ENCODE data around the gene NKPD1.

NKPD1 gene, protein sequence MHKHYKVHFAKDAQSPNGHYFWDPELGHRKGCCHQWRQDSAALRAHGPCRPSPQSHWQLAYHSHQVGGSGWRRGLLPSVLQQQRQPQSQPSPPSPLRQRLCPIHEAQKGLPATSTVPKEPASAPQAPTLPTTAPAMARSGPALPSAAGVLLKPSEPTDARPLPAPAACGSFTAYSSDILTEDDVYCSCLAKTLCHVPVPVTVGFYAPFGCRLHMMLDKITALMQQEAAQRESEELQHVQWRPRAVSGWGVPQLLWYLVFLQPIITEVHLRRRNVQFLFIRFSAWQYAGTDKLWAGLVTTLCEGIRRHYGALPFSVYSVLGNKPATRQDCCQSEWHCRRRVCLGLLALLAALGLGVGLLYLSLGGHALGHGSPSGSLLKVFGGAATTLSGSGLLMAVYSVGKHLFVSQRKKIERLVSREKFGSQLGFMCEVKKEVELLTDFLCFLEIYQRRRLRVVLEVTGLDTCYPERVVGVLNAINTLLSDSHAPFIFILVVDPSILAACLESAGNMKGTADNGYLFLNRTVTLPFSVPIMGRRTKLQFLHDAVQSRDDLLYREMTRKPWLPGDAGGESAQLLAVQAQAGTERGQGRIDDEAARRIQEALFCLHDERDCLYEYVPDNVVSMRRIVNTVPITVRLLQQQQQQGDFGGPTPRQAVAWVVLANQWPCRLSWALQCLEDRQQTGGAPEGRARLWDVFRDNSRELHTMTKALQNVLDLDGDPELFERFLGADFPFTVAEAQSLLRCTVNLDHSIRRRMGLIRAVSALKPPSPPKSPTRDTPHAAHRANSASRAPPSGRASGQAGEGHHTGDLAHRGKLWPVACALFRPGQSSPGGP

DNA sequence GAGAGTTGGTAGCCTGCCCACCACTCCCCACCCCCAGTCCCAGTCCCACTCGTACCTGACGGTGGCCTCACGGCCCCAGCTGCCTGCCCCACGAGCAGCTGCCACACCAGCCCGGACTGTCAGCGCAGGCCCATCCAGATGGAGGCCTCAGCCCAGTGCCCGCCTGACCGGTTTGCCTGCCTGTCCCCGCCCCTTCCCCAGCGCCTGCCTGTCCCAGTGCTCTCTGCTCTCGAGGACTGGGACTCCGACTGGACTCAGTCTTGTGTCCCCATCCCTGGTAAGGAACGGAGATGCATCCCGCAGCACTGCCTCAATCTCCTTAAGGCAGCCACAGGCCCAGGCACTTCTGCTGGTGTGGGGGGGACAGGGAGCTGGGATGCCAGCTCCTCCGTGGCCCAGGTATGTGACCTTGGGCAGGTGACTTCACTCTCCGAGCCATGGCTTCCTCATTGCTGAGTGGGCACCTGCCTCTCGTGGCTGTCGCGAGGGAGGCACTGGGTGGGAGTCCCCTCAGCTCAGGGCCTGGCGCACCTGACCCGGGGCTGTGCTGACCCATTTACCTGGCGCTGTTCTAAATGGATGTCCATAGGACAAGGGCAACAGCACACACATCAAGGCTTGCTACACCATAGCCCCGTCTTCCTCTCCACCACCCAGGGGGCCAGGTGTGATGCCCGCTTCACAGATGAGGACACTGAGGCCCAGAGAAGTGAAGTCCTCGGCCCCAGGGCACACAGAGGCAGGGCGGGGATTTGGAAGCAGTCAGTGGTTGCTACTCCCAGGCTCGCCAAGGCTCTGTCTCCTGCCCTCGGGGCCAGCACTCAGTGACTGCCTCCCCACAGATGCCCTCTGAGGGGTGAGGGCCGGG lies at the start of gene NKPD1:
Gene NKPD1, minus strand, starts transcription at position 113 of the 868 bp plus-strand sequence. CDS start 832 bp downstream, outside the sequence.
- no peak for DNase-seq

DNA sequence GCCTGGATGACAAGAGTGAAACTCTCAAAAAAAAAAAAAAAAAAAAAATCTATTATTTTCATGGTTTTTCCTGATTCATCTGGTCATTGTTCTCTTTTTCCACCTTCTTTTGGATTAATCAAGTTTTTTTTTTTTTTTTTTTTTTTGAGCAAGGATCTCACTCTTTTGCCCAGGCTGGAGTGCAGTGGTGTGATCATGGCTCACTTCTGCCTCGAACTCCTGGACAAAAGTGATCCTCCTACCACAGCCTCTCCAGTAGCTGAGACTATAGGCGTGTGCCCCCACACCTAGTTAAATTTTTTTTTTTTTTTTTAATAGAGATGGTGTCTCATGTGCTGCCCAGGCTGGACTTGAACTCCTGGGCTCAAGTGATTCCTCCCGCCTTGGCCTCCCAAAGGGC lies 45.5 kb upstream of the NKPD1 start:
- DNase-seq, result no peak

DNA sequence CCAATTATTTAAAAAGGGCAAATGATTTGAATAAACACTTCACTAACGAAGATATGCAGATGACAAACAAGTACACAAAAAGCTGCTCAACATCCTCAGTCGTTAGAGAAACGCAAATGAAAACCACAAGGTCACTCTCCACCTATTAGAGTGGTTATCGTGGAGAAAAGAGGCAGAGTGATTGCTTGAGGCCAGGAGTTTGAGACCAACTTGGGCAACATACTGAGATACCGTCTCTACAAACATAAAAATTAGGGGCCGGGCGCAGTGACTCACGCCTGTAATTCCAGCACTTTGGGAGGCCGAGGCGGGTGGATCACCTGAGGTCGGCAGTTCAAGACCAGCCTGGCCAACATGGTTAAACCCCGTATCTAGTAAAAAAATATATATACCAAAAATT lies 45.0 kb upstream of the NKPD1 start:
- no peak for DNase-seq

DNA sequence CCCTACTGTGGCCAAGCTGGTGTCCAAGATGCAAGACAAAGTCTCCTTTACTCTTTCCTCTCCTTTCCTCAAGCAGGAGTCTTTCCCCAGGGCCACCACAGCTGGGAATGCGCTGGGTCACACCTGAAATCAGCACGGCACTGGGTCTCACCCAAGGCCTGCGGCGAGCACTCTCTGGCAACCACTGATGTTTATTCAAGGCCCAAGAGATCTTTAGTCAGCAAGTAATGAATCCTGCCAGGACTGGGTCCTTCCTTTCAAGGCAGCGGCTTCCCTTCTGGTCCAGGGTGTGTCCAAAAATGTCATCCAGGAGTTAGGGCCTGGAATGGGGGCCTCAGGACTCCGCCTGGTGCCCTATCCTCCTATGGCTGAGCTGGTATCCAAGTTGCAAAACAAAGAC lies 41.9 kb upstream of the NKPD1 start:
- DNase-seq, result no peak

DNA sequence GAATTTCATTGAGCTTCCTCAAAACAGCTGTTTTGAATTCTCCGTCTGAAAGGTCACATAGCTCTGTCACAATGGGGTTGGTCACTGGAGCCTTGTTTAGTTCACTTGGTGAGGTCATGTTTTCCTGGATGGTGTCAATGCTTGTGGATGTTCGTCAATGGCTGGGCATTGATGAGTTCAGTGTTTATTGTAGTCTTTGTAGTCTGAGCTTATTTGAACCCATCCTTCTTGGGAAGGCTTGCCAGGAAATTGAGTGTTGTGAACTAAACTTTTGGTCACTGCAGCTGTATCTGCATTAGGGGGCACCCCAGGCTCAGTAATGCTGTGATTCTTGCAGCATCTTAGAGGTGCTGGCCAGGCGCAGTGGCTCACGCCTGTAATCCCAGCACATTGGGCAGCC lies 39.8 kb upstream of the NKPD1 start:
- peak; percentile 23 for DNase-seq

DNA sequence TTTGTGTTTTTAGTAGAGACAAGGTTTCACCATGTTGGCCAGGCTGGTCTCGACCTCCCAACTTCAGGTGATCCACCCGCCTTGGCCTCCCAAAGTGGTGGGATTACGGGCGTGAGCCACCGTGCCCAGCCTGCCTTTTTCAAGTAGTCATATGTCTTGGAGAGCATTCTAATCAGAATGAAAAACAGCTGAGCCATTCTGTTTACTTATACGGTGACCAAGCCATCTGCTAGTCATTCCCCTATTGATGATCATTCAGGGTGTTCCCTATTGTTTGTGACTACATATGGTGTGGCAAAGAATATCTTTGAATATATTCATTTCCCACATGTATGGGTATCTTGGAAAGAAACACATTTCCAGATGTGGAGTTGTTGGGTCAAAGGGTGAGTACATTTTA lies 35.0 kb upstream of the NKPD1 start:
- no peak for DNase-seq

DNA sequence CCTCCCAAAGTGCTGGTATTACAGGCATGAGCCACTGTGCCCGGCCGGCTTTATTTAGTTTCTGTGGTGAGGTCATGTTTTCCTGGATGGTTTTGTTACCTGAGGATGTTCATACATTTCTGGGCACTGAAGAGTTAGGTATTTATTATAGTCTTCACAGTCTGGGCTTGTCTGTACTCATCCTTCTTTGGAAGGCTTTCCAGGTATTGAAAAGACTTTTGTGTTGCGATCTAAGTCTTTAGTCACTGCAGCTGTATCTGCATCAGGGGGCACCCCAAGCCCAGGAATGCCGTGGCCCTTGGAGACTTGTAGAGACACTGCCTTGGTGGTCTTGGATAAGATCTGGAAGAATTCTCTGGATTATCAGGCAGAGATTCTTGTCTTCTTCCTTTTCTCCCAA lies 30.6 kb upstream of the NKPD1 start:
- no peak for DNase-seq

DNA sequence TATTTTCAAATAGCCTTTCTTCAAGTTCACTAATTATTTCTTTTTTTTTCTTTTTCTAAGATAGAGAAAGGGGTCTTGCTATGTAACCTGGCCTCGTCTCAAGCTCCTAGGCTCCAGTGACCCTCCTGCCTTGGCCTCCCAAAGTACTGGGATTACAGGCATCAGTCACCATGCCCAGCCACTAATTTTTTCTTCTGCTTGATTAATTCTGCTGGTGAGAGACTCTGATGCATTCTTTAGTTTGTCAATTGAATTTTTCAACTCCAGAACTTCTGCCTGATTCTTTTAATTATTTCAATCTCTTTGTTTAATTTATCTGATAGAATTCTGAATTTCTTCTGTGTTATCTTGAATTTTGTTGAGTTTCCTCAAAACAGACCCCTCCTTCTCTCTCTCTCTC lies 29.2 kb upstream of the NKPD1 start:
- DNase-seq, result no peak

DNA sequence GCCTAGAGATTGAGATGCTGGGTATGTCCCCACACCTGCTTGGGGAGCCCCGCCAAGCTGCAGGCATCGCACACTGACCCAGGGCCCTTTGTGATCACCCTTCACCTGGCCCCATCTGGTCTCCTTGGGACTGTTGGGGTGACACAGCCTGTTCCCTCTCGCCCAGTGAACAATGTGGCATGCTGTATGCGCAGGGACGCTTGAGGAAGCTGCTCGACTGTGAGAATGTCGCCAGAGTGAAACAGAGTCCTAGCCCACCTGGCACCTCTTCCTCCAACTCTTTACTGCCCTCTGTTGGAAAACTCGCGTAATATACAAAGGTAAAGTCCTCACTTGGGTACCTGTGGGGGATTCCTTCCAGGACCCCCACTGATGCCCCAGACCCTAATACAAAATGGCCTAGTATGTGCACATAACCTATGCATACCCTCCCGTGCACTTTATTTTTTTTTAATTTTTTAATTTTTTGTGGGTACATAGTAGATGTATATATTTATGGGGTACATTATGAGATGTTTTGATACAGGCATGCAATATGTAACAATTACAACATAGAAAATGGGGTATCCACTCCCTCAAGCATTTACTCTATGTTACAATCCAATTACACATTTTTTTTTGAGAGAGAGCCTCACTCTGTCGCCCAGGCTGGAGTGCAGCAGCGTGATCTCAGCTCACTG lies 26.8 kb upstream of the NKPD1 start:
- no peak for DNase-seq

DNA sequence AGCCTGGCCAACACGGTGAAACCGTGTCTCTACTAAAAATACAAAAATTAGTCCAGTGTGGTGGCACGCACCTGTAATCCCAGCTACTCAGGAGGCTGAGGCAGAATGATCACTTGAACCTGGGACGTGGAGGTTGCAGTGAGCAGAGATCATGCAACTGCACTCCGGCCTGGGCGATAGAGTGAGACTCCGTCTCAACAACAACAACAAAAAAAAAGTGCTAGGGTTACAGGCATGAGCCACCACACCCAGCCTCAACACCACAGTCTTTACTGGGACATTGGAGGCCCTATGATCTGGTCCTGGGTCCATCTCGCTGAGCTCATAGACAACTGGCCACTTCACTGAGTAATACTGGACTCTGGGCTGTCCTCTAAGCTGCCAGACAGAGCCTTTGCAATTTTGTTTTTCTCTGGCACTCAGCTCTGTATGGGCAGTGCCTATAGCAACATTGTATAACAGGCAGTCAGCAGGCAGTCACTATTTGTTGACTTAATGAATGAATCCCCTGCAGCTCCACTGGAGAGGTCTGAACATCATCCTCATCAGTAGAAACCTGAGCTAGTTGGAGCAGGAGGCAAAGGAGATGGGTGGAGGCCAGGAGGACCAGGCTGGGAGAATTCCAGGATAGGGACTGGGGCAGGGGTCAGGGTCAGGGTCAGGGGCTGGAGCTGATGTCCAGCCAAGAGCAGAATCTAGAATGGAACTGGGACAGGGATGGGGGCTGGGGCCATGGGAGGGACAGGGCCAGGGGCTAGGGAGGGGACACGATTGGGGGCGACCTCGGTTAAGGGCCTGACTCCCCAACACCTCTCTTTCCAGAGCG lies 25.9 kb upstream of the NKPD1 start:
- DNase-seq, result no peak

DNA sequence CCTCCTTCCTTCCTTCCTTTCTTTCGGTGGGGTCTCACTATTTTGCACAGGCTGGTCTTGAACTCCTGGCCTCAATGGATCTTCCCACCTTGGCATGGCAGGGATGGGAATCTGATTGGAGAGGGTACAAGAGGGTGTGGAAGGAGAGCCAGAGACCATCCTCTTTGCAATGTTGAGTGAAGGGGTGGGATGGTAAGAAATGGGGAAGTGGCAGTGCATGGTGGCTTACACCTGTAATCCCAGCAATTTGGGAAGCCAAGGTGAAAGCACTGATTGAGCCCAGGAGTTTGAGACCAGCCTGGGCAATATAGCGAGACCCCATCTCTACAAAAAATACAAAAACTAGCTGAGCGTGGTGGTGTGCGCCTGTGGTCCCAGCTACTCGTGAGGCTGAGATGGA lies 23.3 kb upstream of the NKPD1 start:
- DNase-seq, result no peak

DNA sequence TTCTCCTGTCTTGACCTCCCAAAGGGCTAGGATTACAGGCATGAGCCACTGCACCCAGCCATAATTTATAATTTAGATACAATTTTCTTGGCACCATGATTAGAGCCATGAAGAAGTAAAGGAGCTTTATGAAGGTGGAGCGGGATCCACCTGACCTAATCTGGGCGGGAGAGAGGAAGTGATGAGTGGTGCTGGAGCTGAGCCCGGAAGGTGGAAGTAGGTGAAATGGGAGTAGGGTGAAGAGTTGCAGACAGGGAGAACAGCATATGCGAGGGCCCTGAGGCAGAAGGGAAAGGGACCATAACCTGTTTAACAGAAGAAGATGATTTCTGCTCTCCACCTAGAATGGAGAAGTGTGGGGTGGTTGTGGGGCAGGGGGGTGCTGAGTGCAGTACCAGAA lies 22.0 kb upstream of the NKPD1 start:
- DNase-seq, result peak; percentile 15

DNA sequence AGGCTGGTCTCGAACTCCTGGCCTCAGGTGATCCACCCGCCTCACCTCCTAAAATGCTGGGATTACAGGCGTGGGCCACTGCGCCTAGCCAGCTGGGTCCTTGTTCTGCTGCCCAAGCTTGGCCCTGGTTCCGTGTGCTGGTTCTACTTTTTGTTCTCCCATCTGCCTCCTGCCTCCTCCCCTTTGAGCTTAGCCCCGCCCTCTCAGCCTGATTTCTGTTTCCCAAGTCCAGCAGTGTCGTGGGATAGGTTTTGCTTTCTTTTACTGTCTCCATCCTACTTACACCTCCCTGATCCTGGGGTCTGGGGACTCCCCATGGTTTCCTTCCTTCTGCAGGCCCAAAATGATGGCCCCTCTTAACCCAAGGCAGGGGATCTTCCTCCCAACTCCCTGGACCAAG lies 20.2 kb upstream of the NKPD1 start:
- DNase-seq, result no peak

DNA sequence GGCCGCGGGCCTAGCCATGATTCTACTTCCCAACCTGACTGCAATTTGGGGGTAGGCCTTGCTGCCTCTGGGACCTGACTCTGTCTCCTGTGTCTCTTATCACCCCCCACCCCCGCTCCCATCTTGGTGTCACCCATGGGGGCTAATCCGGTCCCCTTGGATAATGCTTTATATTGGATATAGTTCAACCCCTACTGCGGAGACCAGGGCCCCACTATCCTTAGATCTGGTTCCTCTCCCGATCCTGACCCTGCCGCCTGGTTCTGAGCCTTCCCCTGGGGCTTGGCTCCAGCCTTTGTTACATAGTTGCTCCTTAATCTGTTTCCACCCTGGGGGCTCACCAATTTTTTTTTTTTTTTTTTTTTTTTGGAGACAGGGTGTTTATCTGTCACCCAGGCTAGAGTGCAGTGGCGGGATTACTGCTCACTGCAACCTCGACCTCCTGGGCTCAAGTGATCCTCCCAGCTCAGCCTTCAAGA lies 19.1 kb upstream of the NKPD1 start:
- DNase-seq, result no peak

DNA sequence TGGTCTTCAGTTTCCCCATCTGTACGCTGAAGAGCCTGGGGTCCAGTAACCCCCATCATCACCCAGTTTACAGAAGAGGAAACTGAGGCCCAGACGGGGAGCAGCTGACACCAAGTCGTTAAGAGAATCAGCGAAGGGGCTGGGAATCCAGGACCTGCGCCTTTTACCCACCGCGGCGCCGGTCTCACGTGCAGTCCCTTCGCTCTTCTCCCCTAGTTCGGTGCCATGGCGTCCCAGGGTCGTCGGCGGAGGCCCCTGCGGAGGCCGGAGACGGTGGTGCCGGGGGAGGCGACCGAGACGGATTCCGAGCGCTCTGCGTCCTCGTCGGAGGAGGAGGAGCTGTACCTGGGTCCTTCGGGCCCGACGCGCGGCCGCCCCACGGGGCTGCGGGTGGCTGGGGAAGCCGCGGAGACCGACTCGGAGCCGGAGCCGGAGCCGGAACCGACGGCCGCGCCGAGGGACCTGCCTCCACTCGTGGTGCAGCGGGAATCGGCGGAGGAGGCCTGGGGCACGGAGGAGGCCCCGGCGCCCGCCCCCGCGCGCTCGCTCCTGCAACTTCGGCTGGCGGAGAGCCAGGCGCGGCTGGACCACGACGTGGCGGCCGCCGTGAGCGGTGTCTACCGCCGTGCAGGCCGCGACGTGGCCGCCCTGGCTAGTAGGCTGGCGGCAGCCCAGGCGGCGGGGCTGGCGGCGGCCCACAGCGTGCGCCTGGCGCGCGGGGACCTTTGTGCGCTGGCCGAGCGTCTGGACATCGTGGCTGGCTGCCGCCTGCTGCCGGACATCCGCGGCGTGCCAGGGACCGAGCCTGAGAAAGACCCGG lies 18.5 kb upstream of the NKPD1 start:
- no peak for DNase-seq

DNA sequence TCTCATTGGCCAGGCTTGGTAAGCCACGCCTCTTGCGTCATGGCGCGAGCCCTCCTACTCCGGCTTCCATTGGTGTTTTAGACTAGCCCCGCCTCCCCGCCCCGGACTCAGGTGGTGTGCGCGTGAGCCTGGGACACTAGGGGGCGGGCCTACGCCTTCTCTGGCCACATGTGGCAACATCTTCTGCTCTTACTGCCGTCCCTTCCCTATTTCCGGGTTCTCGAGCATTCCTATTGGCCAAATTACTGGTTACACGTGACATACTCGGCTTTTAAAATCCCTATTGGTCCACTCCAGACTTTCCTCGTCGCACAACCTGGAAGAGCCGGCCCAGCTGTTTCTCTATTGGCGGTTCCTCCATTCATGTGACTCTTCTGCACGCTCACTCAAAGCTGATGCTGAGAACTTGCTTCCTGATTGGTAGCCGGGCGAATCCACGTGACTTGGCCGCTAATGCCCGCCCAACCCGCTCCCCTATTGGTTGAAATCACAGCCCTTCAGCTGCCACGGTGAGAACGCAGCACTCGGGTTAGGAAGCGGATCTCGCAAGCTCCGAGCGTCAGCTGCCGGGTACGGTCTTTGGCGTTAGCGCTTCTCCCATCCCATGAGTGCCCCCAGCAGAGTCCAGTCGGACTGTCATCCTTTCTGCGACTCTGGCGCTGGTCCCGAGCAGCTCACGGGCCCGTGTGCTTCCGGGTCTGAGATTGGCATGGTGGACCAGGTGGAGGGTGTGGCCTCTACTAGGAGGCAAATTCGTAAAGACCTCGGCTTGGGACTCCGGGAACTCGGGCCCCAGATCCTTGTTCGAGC lies 17.7 kb upstream of the NKPD1 start, which contains the start of gene BLOC1S3:
Gene BLOC1S3, plus strand, starts transcription at position 523 of the 810 bp plus-strand sequence. CDS start 513 bp downstream, outside the sequence.
- peak; percentile 100 for DNase-seq

DNA sequence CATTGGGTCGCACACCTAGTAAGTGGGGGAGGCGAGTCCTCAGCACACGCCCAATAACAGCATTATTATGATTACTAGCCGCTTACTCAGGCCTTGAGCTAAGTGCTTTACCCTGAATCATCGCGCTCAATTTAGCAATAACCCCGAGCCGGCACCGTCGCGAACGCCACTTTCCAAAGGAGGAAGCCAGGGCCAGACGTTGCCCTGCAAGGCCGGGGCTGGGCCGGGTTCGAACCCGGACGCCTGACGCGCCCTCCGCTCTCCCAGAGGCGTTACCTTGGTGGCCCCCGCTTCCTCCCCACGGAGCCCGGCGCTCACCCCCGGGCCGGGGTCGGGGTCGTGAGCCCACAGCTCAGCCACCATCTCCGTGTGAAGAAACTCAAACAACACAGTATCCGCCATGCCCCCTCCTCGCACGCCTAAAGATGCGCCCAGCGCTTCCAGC lies 17.1 kb upstream of the NKPD1 start, which contains the start of gene TRAPPC6A:
Gene TRAPPC6A, minus strand, starts transcription at position 421 of the 445 bp plus-strand sequence. Its CDS starts 19 bp downstream, at position 402.
- DNase-seq, result peak; percentile 59

DNA sequence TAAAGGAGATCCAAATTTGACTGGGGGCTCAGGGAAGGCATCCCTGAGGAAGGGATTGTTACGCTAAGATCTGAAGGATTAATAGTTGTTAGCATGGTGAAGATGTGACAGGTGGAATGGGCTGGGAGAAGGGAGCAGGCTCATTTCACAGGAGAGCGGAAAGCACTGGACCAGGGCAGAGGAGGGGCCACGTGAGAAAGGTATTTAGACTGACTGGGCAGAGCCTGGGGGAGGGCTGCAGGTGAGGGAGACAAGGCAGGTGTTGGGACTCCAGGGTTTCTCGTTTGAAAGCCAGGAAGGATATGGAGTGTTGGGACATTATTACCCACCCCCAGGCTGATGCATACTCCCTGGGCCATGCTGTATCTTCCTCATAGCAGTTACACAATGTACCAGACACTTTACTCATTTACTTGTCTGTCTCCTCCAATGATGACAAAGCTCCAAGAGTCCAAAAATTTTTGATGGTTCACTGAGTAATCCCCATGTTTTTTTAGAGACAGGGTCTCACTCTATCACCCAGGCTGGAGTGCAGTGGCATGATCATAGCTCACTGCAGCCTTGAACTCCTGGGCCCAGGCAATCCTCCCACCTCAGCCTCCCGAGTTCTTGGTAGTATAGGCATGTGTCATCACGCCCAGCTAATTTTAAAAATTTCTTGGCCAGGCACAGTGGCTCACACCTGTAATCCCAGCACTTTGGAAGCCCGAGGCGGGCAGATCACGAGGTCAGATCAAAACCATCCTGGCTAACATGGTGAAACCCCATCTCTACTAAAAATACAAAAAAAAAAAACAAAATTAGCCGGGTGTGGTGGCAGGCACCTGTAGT lies 14.9 kb upstream of the NKPD1 start:
- no peak for DNase-seq

All from NCI-H226 (cell line).